CD4-positive, alpha-beta T cell (primary cell): ENCODE data around the gene CACNA1H. TPM values are rescaled to one million over a fixed set of nuclear protein-coding genes. Genes with fewer than 3 reads are reported as not detected.

ENCODE experiments used
- ATAC-seq: fragments of 200-7000 bp; cut with Tn5 transposase; one replicate; pipeline ENCODE4 v1.10.0; 2022; ENCODE audit warnings: mild to moderate bottlenecking; ENCODE audit not compliant: poor library complexity
- CTCF ChIA-PET: fragments of 350-600 bp; sonication (Branson Sonifier 250); formaldehyde crosslinking; loops from one replicate; lab custom pipeline; 2021; ENCODE audit warnings: antibody characterized with exemption, inconsistent platforms; lab: Charles Lee
- POLR2A ChIA-PET: fragments of 350-600 bp; sonication (Branson Sonifier 250); formaldehyde crosslinking; loops from one replicate; lab custom pipeline; 2021; ENCODE audit warnings: antibody characterized with exemption, inconsistent platforms; lab: Charles Lee
- DNase-seq, 14 experiments: peaks; one replicate each; pipeline ENCODE4 v3.0.0-alpha.2; 2013 to 2020; ENCODE audit warnings: mixed read lengths in 2 of 14
- H3K27ac ChIP-seq, 2 donors: one replicate each; pipeline versions ENCODE4 v1.5.1 to v1.7.0; 2013; ENCODE audit warnings: low read length in 2 of 2, low read depth in 1 of 2, mild to moderate bottlenecking in 1 of 2
- H3K27me3 ChIP-seq, 2 experiments: 1 replicate in 1 of 2; 2 replicates in 1 of 2; pipeline versions ENCODE4 v1.6.1 to v1.7.0; 2013; ENCODE audit warnings: low read length in 2 of 2, control low read depth in 1 of 2, mild to moderate bottlenecking in 1 of 2, moderate library complexity in 1 of 2; ENCODE audit not compliant: insufficient read depth in 2 of 2, control insufficient read depth in 1 of 2
- H3K36me3 ChIP-seq: one replicate; pipeline ENCODE4 v1.6.1; 2013; ENCODE audit warnings: low read length, control low read depth; ENCODE audit not compliant: insufficient read depth
- H3K4me1 ChIP-seq: one replicate; pipeline ENCODE4 v1.6.1; 2013; ENCODE audit warnings: low read length, control low read depth; ENCODE audit not compliant: insufficient read depth
- H3K4me3 ChIP-seq: one replicate; pipeline ENCODE4 v1.5.1; 2013; ENCODE audit warnings: mild to moderate bottlenecking, low read length, moderate library complexity
- H3K9me3 ChIP-seq, 2 experiments: 1 replicate in 1 of 2; 2 replicates in 1 of 2; pipeline versions ENCODE4 v1.6.1 to v1.7.0; 2013; ENCODE audit warnings: low read length in 2 of 2, mild to moderate bottlenecking in 2 of 2, control low read depth in 1 of 2, moderate library complexity in 1 of 2; ENCODE audit not compliant: control insufficient read depth in 1 of 2, insufficient read depth in 1 of 2
- H3K27ac Mint-ChIP-seq: one replicate; pipeline ENCODE4 v1.8.0; 2020; ENCODE audit warnings: mixed read lengths
- H3K27me3 Mint-ChIP-seq: one replicate; pipeline ENCODE4 v1.8.0; 2021; ENCODE audit warnings: mixed read lengths
- H3K36me3 Mint-ChIP-seq: one replicate; pipeline ENCODE4 v1.8.0; 2021; ENCODE audit warnings: low read depth, mixed read lengths
- H3K4me1 Mint-ChIP-seq: one replicate; pipeline ENCODE4 v1.8.0; 2021; ENCODE audit warnings: low read depth, mixed read lengths
- H3K4me3 Mint-ChIP-seq: one replicate; pipeline ENCODE4 v1.8.0; 2020; ENCODE audit warnings: mild to moderate bottlenecking, mixed read lengths
- H3K9me3 Mint-ChIP-seq: one replicate; pipeline ENCODE4 v1.8.0; 2020; ENCODE audit warnings: mixed read lengths
- intact Hi-C, 2 experiments: fragments of 100-400 bp; cut with DNase I in 1 of 2; cut with micrococcal nuclease in 1 of 2; formaldehyde crosslinking; loops; one replicate each; pipeline versions ENCODE4 v1.15.1 to v1.9.0; 2023 to 2025; cut with DNase I, micrococcal nuclease
- total RNA-seq, 174 experiments: library from RNA in 2 of 174; stranded (reverse) in 2 of 174; gene quantifications; one replicate each; pipeline ENCODE4 v1.2.3 and lab custom pipeline; 2021 to 2026
- TF ChIP-seq, protein P1 (sequence below): fragments of 200-600 bp; IDR thresholded peaks from one replicate; pipeline ENCODE4 v1.8.0; 2022; ENCODE audit warnings: antibody characterized with exemption, mild to moderate bottlenecking

The CACNA1H gene
- total RNA-seq, 2 experiments from 2014 or later, result 5.7 to 6.3 TPM

DNA sequence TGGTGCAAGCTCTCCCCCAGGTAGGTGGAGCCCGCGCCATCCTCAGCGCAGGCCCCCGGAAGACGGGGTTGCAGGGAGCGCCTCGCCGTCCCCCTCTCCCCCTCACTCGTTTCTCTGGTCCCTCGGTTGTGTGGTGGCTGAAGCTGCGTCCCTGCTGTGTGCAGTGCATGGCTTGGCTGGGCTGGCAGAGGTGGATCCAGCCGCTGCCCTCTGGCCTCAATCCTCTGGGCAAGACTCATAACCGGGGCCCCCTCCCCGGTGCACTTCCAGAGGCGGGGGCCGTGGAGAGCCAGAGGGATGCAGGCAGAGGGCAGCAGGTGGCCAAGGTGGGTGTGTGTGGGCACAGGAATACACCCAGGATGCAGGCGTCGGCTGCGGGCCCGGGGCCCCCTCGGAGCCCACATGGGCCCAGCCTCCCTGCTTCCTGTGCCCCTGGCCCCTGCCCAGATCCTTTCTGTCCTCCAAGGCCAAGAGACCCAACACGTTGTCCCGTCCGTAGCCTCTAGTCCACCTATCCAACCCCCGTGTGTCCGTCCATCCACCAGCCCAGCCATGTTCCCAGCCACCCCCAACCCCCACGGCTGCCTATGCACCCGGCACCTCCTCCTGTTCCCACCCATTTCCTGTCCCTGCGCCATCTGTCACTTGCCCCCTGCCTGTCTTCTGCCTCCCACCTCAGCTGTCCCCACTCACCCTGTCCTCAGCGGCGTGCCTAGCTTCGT lies 62.8 kb downstream of the CACNA1H start:
- Histone ChIP-seq H3K36me3 (no peaks in the 10 kb centered on the region), H3K4me1 (no peaks in the 10 kb centered on the region), H3K27me3 (no peaks in the 10 kb centered on the region), H3K27ac (no peak overlapping the region), H3K9me3 (peaks cover 0 to 8% of the 10 kb centered on the region in 2 experiments), H3K4me3 (no peak overlapping the region)
- no peak for DNase-seq
- H3K36me3 Mint-ChIP-seq, result no peaks in the 10 kb centered on the region
- ChIA-PET CTCF (no interaction called here), POLR2A (no interaction called here)
- no peaks in the 10 kb centered on the region for H3K9me3 Mint-ChIP-seq
- TF ChIP-seq, protein P1, sequence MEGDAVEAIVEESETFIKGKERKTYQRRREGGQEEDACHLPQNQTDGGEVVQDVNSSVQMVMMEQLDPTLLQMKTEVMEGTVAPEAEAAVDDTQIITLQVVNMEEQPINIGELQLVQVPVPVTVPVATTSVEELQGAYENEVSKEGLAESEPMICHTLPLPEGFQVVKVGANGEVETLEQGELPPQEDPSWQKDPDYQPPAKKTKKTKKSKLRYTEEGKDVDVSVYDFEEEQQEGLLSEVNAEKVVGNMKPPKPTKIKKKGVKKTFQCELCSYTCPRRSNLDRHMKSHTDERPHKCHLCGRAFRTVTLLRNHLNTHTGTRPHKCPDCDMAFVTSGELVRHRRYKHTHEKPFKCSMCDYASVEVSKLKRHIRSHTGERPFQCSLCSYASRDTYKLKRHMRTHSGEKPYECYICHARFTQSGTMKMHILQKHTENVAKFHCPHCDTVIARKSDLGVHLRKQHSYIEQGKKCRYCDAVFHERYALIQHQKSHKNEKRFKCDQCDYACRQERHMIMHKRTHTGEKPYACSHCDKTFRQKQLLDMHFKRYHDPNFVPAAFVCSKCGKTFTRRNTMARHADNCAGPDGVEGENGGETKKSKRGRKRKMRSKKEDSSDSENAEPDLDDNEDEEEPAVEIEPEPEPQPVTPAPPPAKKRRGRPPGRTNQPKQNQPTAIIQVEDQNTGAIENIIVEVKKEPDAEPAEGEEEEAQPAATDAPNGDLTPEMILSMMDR, result no peak
- no peaks in the 10 kb centered on the region for H3K27me3 Mint-ChIP-seq
- H3K4me1 Mint-ChIP-seq, result no peaks in the 10 kb centered on the region
- intact Hi-C loops, result no loop called here
- no peak overlapping the region for H3K27ac Mint-ChIP-seq
- no peak overlapping the region for H3K4me3 Mint-ChIP-seq
- no peak for ATAC-seq

GRCh38 chr16:1216296-1216619 lies 63.4 kb downstream of the CACNA1H start:
- ChIA-PET POLR2A (no interaction called here), CTCF (no interaction called here)
- Mint-ChIP-seq H3K9me3 (no peaks in the 10 kb centered on the region), H3K27me3 (no peaks in the 10 kb centered on the region), H3K4me3 (no peak overlapping the region), H3K27ac (no peak overlapping the region), H3K36me3 (no peaks in the 10 kb centered on the region), H3K4me1 (no peaks in the 10 kb centered on the region)
- ATAC-seq, result no peak
- no peak overlapping the region for H3K4me3 ChIP-seq
- intact Hi-C loops, result no loop called here
- no peaks in the 10 kb centered on the region for H3K27me3 ChIP-seq
- no peak overlapping the region for H3K27ac ChIP-seq
- no peaks in the 10 kb centered on the region for H3K36me3 ChIP-seq
- TF ChIP-seq, protein P1, result no peak
- no peaks in the 10 kb centered on the region for H3K4me1 ChIP-seq
- peaks cover 0 to 5% of the 10 kb centered on the region in 2 experiments for H3K9me3 ChIP-seq
- no peak for DNase-seq

GRCh38 chr16:1216681-1217400 lies 63.9 kb downstream of the CACNA1H start:
- H3K9me3 ChIP-seq, result no peaks in the 10 kb centered on the region
- no peaks in the 10 kb centered on the region for H3K27me3 Mint-ChIP-seq
- no peaks in the 10 kb centered on the region for H3K36me3 ChIP-seq
- H3K9me3 Mint-ChIP-seq, result no peaks in the 10 kb centered on the region
- ChIA-PET CTCF (no interaction called here), POLR2A (no interaction called here)
- H3K27me3 ChIP-seq, result no peaks in the 10 kb centered on the region
- no peak overlapping the region for H3K4me3 Mint-ChIP-seq
- H3K4me3 ChIP-seq, result no peak overlapping the region
- intact Hi-C loops, result no loop called here
- TF ChIP-seq, protein P1, result no peak
- H3K27ac ChIP-seq, result no peak overlapping the region
- DNase-seq (no peak), ATAC-seq (no peak)
- no peaks in the 10 kb centered on the region for H3K4me1 Mint-ChIP-seq
- H3K4me1 ChIP-seq, result no peaks in the 10 kb centered on the region
- H3K27ac Mint-ChIP-seq, result no peak overlapping the region
- no peaks in the 10 kb centered on the region for H3K36me3 Mint-ChIP-seq
